Activated naive CD4-positive, alpha-beta T cell treated with anti-CD3 and anti-CD28 coated beads for 36 hours (primary cell): ENCODE data around the gene DENND10. TPM values are rescaled to one million over a fixed set of nuclear protein-coding genes. Genes with fewer than 3 reads are reported as not detected.

Source experiments
- CTCF ChIA-PET: fragments of 350-600 bp; sonication (Branson Sonifier 250); formaldehyde crosslinking; loops from one replicate; lab custom pipeline; 2021; ENCODE audit warnings: antibody characterized with exemption; lab: Charles Lee
- DNase-seq: peaks from one replicate; pipeline ENCODE4 v3.0.0-alpha.2; 2020
- H3K27ac Mint-ChIP-seq: one replicate; pipeline ENCODE4 v1.8.0; 2021; ENCODE audit warnings: mild to moderate bottlenecking, mixed read lengths
- H3K27me3 Mint-ChIP-seq: one replicate; pipeline ENCODE4 v1.8.0; 2021; ENCODE audit warnings: low read depth, mixed read lengths
- H3K36me3 Mint-ChIP-seq: one replicate; pipeline ENCODE4 v1.8.0; 2021; ENCODE audit warnings: low read depth, mixed read lengths
- H3K4me1 Mint-ChIP-seq: one replicate; pipeline ENCODE4 v1.8.0; 2021; ENCODE audit warnings: low read depth, mixed read lengths
- H3K4me3 Mint-ChIP-seq: one replicate; pipeline ENCODE4 v1.8.0; 2021; ENCODE audit warnings: mild to moderate bottlenecking, moderate library complexity, mixed read lengths
- H3K9me3 Mint-ChIP-seq: one replicate; pipeline ENCODE4 v1.8.0; 2021; ENCODE audit warnings: mixed read lengths
- intact Hi-C: fragments of 100-400 bp; cut with micrococcal nuclease; formaldehyde crosslinking; loops from one replicate; pipeline ENCODE4 v1.15.1; 2023
- total RNA-seq, 2 experiments: library from RNA; stranded (reverse); gene quantifications; one replicate each; pipeline ENCODE4 v1.2.3, GENCODE V29; 2021

DENND10 gene
- 10 to 100 TPM; 16.9 to 17.6 TPM for total RNA-seq

- Mint-ChIP-seq H3K9me3 (no peaks in the 10 kb centered on the region), H3K27ac (no peak within 1 kb of the TSS), H3K27me3 (no peaks in the 10 kb centered on the region), H3K4me1 (peaks cover 6% of the 10 kb centered on the region), H3K4me3 (peak within 1 kb of the TSS; percentile 72), H3K36me3 (peaks cover 5% of the 10 kb centered on the region)
- intact Hi-C loops = loop anchor here (1.0 to 2.0 kb wide), 4 partner anchors 24 to 73 kb away; partner anchors contain the start of genes EIF3A and SFXN4
- peak; percentile 81 for DNase-seq
- CTCF ChIA-PET = interaction anchor here (0.6 to 1.4 kb wide), 4 partner anchors 12 to 37 kb away, joined by 3 to 4 read pairs (median 4); no protein-coding TSS in a partner anchor
These were observed at the start of gene DENND10 for GRCh38 chr10:119103903-119104653. Gene DENND10, plus strand, starts transcription at chr10:119104113. Its CDS starts 30 bp downstream, at chr10:119104143.

GRCh38 chr10:119055472-119055871 is 48.4 kb upstream of the DENND10 start:
- no peaks in the 10 kb centered on the region for H3K4me1 Mint-ChIP-seq
- no peak overlapping the region for H3K4me3 Mint-ChIP-seq

GRCh38 chr10:119058010-119058409 is 45.9 kb upstream of the DENND10 start:
- Mint-ChIP-seq H3K27me3 (no peaks in the 10 kb centered on the region), H3K36me3 (peaks cover 64% of the 10 kb centered on the region), H3K9me3 (no peaks in the 10 kb centered on the region), H3K4me1 (peaks cover 9% of the 10 kb centered on the region), H3K4me3 (no peak overlapping the region), H3K27ac (no peak overlapping the region)
- intact Hi-C loops = no loop called here
- no peak for DNase-seq
- CTCF ChIA-PET = no interaction called here

More at GRCh38 chr10:119055472-119055871, 48.4 kb upstream of the DENND10 start:
- DNase-seq = no peak
- Mint-ChIP-seq H3K27me3 (no peaks in the 10 kb centered on the region), H3K36me3 (peaks cover 70% of the 10 kb centered on the region), H3K9me3 (no peaks in the 10 kb centered on the region), H3K27ac (no peak overlapping the region)
- CTCF ChIA-PET = no interaction called here
- intact Hi-C loops = loop anchor here (2.0 kb wide), 1 partner anchor 15 kb away; no protein-coding TSS in a partner anchor

GRCh38 chr10:119059557-119059956 is 44.4 kb upstream of the DENND10 start:
- no peak for DNase-seq
- Mint-ChIP-seq H3K36me3 (peaks cover 68% of the 10 kb centered on the region), H3K27ac (no peak overlapping the region), H3K4me1 (peaks cover 11% of the 10 kb centered on the region), H3K9me3 (no peaks in the 10 kb centered on the region), H3K27me3 (no peaks in the 10 kb centered on the region), H3K4me3 (no peak overlapping the region)
- CTCF ChIA-PET = no interaction called here
- intact Hi-C loops = no loop called here

DNA sequence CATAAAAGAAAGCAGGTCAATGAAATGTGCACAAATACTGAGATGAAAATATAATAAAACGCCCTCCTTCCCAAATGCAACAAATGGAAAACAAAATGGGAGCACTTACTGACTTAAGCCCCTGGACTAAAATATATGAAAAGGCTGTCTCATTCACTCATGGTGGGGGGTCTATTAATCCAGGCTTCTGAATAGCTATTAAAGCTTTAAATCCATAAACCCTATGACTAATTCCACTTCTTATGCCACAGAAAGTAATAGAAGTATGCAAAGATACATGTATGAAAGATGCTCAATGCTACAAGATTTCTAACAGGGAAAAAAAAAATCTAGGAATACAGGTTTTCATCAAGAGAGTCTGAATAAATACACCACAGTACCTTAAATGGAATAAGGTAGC is 43.8 kb upstream of the DENND10 start:
- peaks cover 69% of the 10 kb centered on the region for H3K36me3 Mint-ChIP-seq
- CTCF ChIA-PET = no interaction called here

DNA sequence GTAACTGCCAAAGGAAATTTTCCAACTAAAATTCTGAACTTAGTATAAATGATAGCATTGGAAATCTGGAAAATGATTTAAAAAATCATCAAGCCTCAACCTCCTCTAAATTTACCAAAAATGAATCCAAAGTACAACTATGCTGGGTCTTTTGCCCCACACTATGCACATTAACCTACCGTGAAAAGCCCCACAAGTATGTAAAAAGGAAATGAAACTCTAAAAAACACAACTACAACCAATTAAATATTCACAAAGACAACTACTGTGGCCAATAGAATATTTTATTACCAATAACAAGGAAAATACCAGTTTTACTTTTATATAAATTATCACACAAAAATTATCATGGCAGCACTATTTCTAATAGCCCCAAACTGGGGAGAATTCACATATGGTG is 42.6 kb upstream of the DENND10 start:
- intact Hi-C loops = no loop called here
- Mint-ChIP-seq H3K4me1 (peaks cover 13% of the 10 kb centered on the region), H3K4me3 (no peak overlapping the region), H3K36me3 (peaks cover 70% of the 10 kb centered on the region), H3K27ac (no peak overlapping the region), H3K9me3 (no peaks in the 10 kb centered on the region), H3K27me3 (no peaks in the 10 kb centered on the region)
- CTCF ChIA-PET = no interaction called here
- no peak for DNase-seq

More for the DNA sequence above, 43.8 kb upstream of the DENND10 start:
- Mint-ChIP-seq H3K27ac (no peak overlapping the region), H3K9me3 (no peaks in the 10 kb centered on the region), H3K4me1 (peaks cover 11% of the 10 kb centered on the region), H3K27me3 (no peaks in the 10 kb centered on the region), H3K4me3 (no peak overlapping the region)
- DNase-seq = no peak
- intact Hi-C loops = no loop called here

- no peak for DNase-seq
- intact Hi-C loops = no loop called here
- Mint-ChIP-seq H3K27ac (no peak overlapping the region), H3K9me3 (no peaks in the 10 kb centered on the region), H3K4me3 (no peak overlapping the region), H3K4me1 (peaks cover 13% of the 10 kb centered on the region), H3K36me3 (peaks cover 67% of the 10 kb centered on the region), H3K27me3 (no peaks in the 10 kb centered on the region)
- CTCF ChIA-PET = interaction anchor here (0.6 kb wide), 1 partner anchor 13 kb away, joined by 4 read pairs; no protein-coding TSS in a partner anchor
These were observed 42.0 kb upstream of the DENND10 start for GRCh38 chr10:119061926-119062325.

- H3K4me1 Mint-ChIP-seq = peaks cover 24% of the 10 kb centered on the region
- intact Hi-C loops = loop anchor here (2.0 kb wide), 1 partner anchor 16 kb away; no protein-coding TSS in a partner anchor
- H3K27me3 Mint-ChIP-seq = no peaks in the 10 kb centered on the region
- H3K9me3 Mint-ChIP-seq = no peaks in the 10 kb centered on the region
- H3K36me3 Mint-ChIP-seq = peaks cover 60% of the 10 kb centered on the region
- no peak overlapping the region for H3K27ac Mint-ChIP-seq
- CTCF ChIA-PET = no interaction called here
- no peak for DNase-seq
- H3K4me3 Mint-ChIP-seq = no peak overlapping the region
These were observed 33.3 kb upstream of the DENND10 start for GRCh38 chr10:119070395-119071165.

DNA sequence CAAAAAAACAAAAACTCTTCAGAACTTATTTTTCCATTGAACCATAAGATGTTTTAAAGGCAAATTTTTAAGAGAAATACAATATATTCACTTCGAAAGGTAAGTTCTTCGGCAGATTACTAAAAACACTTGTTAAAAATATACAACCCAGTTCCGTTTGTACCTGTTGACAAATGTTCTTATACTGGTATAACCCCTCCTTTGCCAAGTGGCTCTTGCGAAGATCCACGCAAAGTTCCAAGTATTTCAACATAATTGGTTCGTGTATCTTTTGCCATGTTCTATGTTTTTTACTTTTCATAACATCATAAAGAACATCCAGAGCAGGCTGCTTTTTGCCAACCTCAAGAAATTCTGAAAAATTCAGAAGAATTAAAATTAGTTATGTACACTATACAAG is 30.3 kb upstream of the DENND10 start:
- Mint-ChIP-seq H3K27me3 (no peaks in the 10 kb centered on the region), H3K27ac (no peak overlapping the region), H3K36me3 (peaks cover 53% of the 10 kb centered on the region), H3K4me3 (no peak overlapping the region), H3K9me3 (no peaks in the 10 kb centered on the region), H3K4me1 (peaks cover 41% of the 10 kb centered on the region)
- DNase-seq = no peak
- CTCF ChIA-PET = interaction anchor here (1.0 kb wide), 1 partner anchor 11 kb away, joined by 3 read pairs; no protein-coding TSS in a partner anchor
- intact Hi-C loops = no loop called here

DNA sequence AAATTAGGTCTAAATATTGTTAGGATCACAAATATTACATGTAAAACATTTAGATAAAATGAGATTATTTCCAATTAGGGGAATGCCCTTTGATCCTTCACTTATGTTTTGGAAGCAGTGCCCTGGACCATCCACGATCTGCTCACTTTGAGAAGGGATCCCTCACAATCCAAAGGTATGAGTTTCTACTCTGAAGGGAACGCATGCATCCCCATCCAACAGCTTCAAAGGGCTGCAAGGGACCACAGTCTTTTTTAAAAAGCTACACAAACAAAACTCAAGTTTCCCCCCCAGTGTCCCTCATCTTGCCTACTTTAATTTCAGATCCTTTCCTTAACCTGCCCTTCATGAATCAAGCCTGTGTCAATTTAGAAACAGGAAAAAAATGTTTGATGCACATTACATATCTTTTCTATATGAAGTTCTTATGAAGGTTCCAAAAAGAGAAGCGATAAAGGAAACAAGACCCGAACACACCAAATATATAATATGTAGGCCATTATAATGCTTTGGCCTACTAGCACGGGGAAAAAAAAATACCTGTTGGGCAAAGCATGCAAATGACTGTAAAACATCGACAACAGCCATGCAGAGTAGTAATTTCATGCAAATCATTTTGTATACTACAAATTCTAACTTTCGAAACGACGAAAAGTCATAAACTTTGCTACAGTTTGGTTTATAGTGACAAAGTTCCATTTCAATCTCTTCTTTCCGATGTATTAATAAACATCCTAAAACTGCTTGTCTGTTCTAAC is 25.3 kb upstream of the DENND10 start:
- DNase-seq = no peak
- Mint-ChIP-seq H3K36me3 (peaks cover 38% of the 10 kb centered on the region), H3K9me3 (no peaks in the 10 kb centered on the region), H3K4me1 (peaks cover 46% of the 10 kb centered on the region), H3K27ac (peak overlapping the region; percentile 98), H3K27me3 (no peaks in the 10 kb centered on the region), H3K4me3 (peak overlapping the region; percentile 95)
- intact Hi-C loops = no loop called here
- CTCF ChIA-PET = interaction anchor here (0.7 to 1.6 kb wide), 2 partner anchors 19 to 52 kb away, joined by 3 read pairs; no protein-coding TSS in a partner anchor

DNA sequence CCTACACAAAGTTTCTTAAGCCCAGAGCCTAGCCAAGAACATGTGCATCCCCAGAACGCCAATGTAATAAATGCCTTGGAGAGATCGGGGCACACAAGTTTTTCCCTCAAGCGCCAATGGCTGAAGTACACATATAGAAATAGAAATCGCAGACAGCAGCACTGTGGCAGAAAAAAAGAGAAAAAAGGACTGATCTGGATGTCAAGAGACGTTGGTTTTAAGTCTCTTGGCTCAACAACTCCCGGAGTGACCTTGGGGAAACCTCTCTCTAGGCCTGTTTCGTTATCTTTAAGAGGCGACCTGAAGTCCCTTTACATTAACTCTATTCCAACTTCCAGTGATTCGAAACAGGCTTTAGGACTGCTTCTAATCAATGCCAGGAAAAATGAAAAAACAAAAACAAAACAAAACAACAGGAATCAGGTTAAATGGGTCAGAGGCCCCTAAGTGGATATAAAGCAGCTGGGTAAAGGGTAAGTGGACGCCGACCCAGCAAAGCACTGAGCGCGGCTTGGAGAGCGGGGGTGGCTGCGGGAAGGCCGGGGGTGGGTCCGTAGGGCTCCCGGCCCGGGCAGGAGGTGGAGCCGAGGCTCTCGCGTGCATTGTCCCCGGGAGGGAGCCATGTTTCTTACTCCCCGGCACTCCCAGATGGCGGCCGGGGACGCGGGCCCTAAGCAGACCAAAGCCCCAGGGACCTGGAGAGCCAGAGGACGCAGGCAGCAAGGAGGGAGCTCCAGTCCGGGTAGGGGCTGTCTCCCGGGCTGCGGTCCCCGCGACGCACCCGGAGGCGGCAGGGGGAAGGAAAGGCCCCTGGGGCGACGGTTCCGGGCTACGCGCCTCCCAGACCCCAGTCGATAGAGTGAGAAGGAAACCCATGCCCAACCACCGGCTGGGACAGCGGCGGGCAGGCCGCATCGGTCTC is 24.1 kb upstream of the DENND10 start:
- peak; percentile 73 for DNase-seq
- H3K27me3 Mint-ChIP-seq = no peaks in the 10 kb centered on the region
- peak overlapping the region; percentile 95 for H3K4me3 Mint-ChIP-seq
- intact Hi-C loops = loop anchor here (1.0 to 2.0 kb wide), 10 partner anchors 24 to 517 kb away; partner anchors contain the start of genes DENND10, PRDX3, RGS10 and SFXN4
- peaks cover 39% of the 10 kb centered on the region for H3K4me1 Mint-ChIP-seq
- no peaks in the 10 kb centered on the region for H3K9me3 Mint-ChIP-seq
- H3K36me3 Mint-ChIP-seq = peaks cover 31% of the 10 kb centered on the region
- CTCF ChIA-PET = interaction anchor here (1.1 to 1.6 kb wide), 2 partner anchors 51 to 52 kb away, joined by 3 read pairs; no protein-coding TSS in a partner anchor
- H3K27ac Mint-ChIP-seq = peak overlapping the region; percentile 98
